A172 (cell line): ENCODE measurements around the gene AGAP1. TPM values are rescaled to one million over a fixed set of nuclear protein-coding genes. Genes with fewer than 3 reads are reported as not detected.

Experiments used
- DNase-seq: peaks from one replicate; pipeline ENCODE4 v3.0.0-alpha.2; 2015; ENCODE audit warnings: low spot score
- total RNA-seq: library from RNA; depleted of rRNA; stranded (reverse); fragments of >200 nt; shearing (Covaris generic); gene quantifications from 2 replicates; pipeline ENCODE4 v1.2.3, GENCODE V29; 2014

AGAP1 gene
- total RNA-seq, 1 experiment from 2014 or later: 13.9 TPM

DNA sequence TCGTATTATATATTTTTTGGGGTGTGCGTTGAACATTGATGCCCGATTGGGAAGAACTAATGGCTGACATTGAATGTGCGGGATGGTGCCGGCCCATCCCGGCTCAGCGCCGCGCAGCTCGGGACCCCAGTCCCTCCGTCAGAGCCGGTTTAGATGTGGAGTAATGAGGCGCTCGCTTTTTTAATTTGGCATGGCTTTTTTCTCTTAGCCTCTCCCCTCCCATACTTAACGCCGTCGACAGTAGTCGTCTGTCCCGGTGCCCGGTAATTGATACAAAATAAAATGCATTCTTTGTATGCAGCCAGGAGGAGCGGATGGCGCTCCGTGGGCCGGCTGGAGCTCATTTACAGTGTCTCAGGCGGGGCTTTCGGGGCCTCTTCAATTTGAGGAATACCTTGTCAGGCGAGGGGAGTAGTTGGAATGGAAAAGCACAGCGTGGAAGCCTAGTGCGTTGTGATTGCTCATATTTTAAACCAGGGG lies 465.1 kb downstream of the AGAP1 start:
- no peak for DNase-seq

DNA sequence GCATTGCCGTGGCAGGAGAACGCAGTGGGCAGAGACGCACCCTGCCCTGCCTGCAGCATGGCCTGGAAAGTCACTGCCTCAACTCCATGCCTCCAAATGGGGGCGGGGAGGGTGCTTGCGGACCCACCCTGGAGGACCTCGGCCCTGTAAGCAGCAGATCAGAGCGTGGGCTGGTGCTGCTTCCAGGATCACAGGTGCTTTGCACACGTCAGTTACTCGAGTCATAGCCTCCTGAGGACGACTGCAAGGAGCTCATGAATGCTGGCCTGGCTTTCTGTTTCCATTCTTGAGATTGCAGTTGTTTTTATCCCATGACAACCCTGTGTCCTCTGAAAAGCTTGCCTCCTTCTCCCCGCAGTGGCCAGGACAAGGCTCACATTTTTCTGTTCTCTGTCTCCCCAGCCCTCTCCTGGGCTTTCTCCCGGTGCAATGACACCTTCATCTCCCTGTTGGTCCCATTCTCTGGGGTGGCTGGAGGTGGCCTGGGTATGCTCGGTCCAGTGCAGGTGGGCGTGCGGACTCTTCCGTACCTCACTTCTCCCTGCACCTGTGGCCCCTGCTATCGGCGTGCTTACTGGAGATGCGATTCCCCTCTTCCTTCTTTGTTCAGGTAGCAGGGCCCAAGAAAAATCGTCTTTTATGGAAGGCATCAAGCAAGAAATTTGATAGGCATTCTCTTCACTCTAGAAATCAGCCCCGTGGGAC lies 466.3 kb downstream of the AGAP1 start:
- no peak for DNase-seq

DNA sequence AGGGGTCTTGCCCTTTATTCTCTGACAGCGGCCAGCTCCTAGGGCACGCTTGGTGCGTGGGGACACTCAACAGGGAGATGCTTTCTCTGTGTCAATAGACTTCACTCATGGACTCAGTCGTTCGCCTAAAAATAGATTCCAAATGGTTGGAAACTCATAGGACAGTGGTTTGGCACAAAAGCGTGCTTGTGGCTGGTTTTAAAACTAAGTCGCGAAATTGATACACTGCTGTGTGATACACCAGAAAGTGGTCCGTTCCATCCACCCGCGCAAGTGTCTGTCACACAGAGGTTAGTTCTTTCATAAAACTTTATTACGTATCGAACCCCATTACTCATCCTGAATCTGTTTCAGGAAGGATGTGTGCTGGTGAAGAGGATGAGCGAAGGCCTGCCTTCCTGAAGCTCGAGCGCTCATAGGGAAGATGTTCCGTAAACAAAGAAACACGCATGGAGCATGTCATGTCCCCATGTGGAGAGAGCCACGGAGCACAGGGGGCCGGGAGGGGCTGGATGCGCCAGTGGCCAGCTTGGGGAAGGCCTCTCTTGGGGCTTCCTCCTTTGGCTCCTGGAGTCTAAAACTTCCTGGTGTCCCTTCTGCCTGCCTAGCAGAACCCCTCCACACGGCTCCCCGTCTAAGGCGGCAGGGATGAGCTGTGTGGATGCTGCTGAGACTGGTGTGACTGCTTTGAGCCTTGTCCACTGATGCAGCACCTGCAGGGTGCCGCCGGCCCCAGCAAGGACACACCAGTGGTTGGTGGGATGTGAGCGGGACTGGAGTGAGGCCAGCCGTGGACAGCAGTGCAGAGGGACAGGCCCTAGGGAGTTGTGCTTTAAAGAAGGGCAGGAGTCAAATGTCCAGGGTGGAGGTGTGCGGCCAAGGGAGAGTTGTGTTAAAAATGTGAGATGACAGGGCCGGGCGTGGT lies 467.1 kb downstream of the AGAP1 start:
- DNase-seq: no peak

DNA sequence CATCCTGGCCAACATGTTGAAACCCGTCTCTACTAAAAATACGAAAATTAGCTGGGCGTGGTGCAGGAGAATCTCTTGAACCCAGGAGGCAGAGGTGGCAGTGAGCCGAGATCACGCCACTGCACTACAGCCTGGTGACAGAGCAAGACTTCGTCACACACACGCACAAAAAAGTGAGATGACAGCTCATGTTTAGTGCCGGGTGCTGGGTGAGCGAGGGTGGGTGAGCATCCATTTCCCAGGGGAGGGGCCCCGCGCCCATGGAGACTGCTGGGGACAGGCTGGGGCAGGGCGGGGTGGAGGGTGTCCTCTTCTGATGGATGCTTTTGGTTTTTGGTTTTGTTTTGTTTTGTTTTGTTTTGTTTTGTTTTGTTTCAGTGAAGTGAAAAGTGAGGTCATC lies 467.9 kb downstream of the AGAP1 start:
- no peak for DNase-seq

DNA sequence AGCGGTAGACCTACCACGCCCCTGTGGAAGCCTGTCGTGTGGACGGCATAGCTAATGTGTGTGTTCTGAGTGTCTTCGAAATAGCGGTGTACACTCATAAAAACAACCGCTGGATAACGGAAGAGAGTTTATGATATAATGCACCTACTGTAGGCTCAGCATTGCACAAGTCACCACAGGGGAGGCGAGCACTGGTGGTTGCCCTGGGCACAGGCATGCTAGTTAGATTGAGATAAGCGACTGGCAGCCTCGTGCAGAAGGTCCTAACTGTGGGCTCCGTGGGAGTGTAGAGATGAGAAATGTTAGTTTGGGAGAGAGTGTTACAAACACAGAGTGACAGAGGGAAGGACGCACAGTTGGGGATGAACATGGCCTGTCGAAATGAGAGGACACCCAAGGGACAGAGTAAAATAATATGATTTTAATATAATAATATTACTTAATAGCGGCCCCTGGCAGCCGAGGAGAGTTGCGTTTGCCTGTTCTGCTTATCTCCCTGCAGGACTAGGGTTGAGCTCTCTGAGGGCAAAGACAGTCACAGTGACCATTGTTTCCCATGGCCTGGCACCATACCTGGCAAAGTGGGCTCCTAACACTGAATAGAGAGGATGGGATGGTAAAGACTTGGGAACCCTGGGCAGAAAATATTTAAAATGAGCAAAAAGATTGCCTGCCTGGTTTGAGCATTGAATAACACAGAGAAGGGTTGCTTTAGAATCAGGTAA lies 470.2 kb downstream of the AGAP1 start:
- no peak for DNase-seq

DNA sequence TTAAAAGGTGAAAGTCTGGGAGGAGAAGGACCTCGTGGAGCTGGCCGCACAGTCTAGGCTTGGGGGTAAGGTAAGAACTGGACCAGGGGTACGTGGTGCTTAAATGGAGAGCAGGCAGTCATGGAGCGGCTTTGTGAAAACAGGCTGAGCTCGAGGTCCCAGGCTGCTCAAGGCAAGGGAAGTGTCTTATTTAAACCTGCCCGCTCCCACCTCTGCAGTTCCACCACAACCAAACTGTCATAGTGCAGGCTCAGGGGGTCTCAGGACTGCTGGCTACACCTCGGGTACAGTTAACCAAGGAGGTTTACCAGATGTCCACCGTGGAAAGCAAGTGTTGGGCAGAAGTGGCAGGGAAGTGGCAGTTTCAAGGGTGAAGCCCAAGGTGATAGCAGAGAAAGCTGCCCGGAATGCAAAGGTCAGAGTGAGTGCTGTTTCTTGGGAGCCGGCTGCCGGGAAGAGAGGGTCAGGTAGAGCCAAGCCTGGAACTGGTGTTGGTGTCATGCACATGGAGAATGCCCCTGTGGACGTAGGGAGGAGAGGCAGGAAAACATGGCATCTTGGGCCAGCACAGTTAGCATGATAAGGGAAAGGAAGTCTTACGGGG lies 471.0 kb downstream of the AGAP1 start:
- DNase-seq: no peak

DNA sequence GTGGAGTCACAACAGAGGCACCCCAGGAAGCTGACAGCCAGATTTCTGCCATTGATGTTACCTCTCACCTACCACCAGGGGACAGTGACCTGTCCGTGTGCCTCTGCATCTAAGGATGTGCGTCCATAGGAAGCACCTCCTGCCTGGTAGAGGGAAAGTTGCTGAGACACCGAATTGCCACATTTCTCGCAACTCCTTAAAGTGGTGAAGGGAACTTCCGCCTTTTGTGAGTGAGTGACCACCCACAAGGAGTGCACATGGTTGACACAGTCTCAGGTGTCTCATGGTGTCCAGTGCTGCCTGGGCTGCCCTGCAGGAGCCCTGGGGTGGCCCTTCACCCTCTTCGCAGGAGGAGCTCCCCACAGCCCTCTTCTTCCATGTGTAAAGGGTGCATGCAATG lies 472.6 kb downstream of the AGAP1 start:
- DNase-seq: no peak

DNA sequence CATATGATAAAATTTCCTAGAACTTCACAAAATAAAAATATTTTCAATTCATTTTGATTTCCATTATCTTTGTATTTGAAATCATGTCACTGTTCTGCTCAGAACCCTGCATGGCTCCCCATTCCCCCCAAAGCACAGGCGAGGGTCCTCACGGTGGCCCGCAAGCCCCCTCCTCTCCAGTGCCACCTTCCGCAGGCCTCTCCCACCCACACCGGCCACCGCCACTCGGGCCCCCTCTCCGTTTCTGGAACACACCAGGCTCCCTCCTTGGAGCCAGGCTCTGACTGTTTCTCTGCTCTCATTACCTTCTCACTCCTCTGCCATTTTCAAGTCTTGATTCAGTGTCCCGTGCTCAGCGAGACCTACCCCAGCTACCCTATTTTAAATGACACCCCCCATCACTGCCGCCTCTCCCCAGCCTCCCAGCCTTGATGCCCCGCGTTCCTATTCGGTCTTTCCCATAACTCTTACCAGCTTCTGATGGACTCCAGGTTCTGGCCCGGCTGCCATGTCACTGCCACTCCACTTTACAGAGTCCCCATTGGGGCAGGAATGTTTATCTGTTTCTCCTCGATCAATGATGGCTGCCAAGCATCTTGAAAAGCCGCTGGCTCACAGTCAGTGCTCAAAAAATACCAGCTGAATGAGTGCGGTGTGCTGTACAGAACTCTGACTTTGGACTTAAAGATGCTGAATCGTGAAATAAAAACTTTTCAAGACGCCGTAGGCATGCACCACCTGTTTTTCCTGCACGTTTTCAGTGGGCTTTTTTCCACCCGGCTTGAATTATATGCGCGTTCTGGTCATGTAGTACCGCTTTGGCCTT lies 473.3 kb downstream of the AGAP1 start:
- no peak for DNase-seq

DNA sequence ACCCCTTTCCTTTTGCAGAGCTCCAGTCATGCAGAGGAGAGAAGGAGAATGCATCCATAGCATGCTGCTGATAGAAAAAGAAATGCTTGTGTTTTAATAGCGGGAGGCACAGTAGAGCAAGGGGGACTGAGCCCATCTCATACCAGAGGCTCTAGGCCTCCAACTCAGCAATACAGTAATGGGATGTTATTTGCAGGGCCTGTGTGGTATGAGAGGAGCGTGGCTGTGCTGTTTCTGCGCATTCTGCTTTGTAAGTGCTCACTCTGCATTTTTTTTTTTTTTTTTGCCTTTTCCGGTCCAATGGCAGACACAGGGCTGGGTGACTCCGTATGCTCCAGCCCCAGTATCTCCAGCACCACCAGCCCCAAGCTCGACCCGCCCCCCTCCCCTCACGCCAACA lies 474.3 kb downstream of the AGAP1 start:
- DNase-seq: no peak

DNA sequence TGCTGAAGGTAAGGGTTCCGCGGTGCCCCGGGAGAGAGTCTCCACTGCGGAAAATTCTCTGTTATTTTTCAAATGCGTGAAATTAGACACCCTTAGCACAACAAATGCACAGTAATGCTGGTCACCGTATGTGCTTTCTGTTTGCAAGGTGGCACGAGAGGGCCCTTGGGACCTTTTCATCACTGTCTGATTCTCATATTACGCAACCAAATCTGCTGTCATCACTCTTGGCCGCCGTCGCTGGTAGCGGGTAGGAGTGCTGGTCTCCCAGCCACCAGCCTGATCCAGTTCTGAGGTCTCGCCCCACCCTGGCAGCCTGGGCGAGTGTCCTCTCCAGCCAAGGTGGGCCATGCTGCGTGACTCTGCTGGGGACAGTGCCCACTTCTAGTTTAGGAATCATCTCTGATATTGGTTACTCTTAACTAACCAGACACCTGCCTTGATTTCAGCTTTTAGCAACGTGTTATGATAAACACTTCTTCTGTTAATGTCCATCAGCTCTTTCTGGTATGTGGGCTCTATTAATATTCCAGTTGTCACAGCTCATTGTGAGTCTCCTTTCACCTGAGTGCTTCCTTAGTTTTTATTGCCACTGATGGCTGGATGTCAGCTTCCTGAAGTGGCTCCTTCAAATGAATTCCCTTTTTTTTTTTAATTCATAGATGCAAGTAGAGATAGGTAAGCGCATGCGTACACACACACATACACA lies 474.9 kb downstream of the AGAP1 start:
- DNase-seq: no peak

DNA sequence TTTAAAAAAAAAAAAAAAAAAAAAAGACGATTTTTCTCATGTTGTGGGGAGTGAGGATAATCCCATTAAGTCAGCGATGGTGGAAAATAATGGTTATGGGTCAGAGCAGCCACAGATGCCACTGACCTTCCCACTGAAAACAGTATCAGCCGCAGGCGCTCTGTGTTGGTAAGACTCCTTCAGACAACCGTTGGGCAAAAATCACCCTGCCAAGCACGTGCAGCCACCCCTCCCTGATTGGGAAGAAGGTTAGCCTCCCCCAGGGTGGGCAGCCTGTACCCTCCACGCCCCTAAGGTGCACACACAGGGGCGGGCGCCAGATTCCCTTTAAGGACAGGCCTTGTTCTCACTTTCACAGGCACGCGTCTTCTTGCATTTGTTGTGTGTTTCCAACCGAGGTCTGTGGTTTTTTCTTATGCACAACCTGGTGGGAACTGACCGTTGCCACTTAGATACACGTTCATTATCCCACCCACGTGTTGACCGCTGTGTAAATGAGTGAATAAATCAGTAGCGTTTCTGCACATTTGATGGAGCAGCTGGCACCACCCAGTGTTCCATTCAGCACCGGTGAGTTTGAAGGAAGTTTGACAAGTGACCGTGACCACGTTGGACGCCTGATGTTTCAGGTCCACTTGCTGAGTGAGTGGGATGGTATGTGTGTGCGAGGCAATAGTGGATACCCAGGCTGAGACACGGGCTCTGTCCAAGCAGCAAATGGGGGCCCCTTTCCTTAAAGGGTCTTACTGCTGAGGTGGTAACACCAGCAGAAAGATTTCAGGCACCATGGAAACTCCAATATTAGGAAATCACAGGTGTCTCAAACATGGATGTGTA lies 476.6 kb downstream of the AGAP1 start:
- DNase-seq: no peak

DNA sequence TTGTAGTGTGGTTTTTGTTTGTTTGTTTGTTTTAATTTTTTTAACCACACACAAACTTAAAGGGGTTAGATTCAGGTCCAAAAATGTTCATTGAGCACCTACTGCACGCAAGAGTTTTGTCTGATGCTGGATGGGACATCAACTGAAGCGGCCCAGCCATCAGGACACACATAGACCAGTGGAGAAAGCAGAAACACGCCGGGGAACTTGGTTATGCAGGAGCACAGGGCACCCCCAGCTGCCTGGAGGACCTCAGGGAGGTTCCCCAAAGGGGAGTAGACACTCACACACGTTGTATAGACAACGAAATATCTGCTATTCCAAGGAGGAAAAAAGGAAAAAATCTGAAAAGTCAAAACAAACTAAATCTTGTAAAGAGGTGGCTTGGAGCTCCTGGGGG lies 482.7 kb downstream of the AGAP1 start:
- no peak for DNase-seq

DNA sequence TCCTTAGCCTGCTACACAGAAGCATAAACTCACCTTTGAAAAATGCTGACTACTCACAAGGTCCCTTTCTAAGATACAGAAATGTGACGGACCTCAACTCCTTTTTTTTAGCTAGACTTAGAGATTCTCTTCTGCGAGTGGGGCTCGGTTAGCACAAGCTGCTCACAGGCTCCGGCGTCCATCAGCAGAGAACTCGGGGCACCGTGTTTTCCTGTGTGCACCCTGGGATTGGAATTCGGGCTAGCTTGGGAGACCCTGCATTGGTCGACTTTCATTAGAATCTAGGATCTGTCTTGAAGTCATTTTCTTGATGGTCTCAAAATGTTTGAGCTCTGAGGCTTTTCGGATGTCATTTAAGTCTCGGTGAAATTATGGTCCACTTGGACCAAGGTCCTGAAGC lies 483.1 kb downstream of the AGAP1 start:
- DNase-seq: no peak

DNA sequence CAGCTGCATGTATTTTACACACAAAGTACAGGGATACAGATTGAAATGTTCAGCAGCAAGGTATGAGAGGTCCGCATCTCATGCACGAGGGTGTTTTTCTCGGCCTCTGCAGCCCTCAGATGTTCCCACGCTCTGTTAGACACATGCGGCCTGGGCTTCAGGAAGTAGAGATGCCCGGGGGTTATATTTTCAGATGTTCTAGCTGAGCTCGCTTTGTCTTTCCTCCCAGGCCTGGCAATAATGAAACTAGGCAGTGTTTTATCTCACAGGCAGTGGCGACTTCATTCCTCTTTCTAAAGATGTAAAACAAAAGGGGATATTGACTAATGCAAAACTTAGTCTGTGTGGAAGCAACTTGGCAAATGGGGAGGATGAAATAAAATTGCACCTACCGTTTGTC lies 483.6 kb downstream of the AGAP1 start:
- DNase-seq: no peak

DNA sequence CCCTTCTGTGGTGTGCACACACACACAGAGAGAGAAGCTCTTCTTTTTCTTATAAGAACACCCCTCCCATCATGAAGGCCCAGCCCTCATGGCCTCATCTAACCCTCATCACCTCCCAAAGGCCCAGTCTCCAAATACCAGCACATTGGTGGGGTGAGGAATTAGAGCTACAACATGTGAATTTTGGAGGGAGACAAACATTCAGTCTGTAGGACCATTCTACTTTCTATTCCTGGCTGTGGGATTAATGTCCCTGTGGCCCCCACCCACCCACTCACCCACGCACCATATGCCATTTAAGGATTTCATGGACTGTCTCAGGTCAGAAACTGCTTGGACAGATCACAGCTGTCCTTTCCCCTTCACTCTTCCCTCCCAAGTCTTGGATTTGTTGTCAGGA lies 484.2 kb downstream of the AGAP1 start:
- DNase-seq: no peak

DNA sequence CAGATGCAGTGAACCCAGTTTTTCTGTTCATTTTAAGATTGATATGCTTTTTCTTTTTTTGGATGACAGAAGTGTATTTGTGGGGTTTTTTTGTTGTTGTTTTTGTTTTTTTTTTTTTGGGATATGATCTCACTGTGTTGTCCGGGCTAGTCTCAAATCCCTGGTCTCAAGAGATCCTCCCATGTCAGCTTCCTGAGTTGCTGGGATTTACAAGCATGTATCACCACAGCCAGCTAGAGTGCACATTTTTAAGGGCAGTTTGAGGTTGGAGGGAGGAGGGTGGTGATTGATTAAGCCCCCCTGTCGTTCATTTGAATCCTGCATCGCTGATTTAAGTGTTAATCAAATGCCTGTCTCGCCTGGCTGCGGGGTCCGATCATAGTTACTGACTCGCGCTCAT lies 485.2 kb downstream of the AGAP1 start:
- DNase-seq: no peak

DNA sequence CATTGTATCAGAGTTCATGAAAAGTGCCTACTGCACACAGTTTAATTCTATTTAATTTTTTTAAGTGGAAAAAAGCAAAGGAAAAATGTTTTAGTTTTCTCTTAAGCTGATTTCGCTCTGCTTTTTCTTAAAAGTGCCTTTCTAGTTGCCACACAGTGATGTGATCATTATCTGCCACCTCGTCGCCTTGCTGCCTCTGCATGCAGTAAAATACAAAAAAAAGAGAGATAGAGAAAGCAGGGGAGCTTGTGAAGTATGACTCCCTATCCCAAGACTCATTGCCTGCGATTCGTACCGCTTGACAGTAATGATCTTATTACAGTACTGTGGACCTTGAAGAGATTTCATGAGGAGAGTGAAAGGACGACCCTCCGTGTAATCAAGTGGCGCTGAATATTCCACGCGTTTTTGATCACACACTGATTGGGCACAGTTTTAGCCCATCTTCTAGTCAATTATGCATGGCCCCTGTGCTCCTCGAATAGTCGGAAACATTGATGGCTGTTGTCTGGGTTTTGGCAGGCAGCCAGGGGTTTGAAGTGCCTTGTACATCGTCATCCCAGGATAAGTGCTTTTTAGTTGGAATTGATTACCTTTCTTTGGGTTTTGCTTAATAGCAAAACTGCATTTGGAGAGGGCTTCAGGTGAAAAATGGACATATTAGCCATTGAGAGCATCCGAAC lies 486.1 kb downstream of the AGAP1 start:
- DNase-seq: no peak

DNA sequence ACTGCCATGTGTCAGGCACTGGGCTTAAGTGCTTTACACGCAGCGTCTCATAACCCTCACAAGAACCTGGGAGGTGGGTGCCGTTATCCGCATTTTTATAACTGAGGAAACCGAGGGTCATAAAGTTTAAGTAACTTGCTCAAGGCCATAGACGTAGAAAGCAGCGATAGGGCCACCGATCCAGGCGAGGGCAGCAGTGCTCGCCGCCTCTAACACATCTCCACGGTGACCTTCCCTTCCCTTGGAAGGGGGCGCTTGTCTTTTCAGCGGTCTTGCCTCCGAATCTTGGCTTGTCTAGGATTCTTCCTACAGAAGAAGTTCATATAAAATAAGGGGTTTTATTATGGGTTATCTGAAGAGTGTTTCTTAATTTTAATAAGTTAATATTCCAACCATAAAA lies 487.8 kb downstream of the AGAP1 start:
- no peak for DNase-seq

DNA sequence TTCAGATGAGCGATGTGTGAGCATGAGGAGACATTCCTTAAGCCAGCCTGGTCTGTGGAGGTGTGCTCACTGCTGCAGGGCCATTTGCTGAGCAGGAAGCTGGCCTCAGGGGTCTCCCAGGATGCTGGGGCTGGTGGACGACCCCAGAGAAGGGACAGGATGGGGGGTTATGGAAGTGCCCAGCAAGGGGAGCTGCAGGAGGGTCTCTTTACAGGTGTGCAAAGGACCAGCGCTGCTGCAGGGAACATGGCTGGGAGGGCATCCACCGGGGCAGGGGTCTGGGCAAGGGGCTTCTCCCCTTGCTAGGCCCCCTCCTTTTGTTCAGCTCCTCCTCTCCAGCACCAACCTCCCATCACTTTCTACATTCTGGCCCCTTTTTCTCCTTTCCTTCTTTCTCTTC lies 489.2 kb downstream of the AGAP1 start:
- DNase-seq: no peak
